Measurements from ENCODE around the gene HYAL1.

The HYAL1 gene

DNA sequence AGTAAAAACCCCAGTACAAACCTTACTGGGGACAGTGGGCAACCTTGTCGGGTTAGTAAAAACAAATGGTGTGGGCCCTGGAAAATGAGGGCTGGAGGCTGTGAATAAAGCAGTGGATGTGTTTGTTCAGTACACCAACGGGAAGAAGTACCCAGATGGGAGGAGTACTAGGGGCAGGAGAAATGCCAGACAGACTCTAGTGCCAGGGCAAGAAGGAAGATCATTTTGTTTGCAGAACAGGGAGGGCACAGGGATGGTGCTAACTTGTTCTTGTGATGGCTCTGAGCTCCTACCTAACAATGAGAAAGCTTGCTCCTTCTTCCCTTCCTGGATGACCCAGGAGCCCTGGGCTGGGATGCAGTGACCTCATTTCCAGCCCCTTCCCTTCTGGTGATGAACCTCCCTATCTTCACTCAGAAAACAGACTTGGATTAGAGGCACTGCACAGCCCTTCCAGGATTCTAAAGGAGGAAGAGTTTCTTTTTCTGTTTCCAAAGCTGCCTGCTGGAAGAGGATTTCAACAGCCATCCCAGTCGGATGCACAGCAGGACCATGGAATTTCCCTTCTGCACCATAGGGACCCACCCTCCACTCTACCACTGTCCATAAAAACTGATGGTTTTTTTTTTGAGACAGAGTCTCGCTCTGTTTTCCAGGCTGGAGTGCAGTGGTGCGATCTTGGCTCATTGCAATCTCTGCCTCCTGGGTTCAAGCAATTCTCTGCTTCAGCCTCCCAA lies 31.1 kb upstream of the HYAL1 start:
- no peak for DNase-seq (ENCODE audit: low read depth in 3 of 3)

DNA sequence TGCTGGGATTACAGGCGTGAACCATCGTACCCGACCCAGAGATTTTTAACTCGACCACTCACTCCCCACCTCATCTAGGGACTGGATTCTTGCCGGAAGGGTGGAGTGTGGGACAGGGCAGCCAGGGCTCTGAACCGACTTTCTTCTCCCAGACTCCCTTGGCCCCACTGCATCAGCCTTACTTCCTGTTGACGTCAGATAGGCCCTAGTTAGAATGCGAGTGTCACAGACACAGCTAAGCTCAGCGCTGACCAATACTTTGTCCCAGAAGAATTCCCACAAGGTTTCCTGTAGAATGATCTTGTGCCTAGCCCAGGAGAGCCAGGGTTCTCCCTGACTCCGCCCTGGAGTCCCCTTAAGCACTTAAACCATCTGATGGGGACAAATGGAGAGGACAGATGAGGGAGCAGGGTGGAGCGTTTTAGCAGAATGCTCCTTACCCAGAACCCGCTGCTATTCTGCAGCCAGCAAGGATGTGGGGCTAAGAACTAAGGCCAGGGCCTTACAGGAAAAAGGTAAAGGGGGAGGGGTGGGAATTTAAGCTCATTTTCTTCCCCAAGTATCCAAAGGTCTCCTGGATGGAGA lies 30.5 kb upstream of the HYAL1 start:
- no peak for DNase-seq (ENCODE audit: low read depth in 3 of 3)

DNA sequence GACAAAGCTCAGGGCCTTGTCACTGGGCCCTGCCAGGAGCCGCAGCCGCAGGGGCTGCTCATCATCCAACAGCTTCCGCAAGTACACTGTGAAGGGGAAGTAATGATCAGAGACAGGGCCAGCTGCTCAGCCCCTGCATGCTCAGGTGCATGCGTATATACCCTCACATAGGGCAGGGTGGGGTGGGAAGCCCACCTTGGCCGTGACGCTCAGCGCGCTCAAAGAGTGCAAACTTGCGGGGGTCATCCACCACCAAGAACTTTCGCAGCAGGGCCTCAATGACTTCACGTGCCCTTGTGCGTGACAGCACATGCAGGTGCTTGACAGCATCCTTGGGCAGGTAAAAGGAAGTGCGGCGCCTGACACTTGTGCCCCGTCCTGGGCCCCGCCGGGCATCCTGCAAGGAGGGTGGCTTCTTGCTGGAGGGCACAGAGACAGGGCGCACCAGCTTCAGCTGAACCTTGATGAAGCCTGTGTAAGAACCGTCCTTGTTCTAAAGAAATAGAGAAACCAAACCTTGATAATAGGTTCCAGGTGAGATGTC lies 28.1 kb upstream of the HYAL1 start:
- no peak for DNase-seq (ENCODE audit: low read depth in 3 of 3)

DNA sequence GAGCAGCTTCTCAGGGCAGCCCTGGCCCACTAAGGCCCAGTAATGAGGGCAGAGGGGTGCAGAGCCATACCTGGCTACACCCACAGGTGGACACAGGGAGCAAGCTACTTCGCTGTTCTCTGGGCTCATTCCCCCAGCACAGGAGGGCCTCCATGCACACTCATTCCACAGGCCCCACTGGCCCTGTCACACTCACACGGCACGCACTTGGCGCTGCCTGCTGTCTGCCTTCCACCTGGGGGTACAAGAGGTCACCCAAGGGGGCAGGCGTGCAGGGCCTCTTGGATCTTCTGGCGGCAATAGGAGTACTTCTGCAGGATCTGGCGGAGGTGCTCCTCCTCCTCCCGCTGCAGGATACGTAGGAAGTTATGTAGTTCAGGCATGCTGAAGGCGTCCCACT lies 27.0 kb upstream of the HYAL1 start:
- DNase-seq (ENCODE audit: low read depth in 3 of 3) = no peak

DNA sequence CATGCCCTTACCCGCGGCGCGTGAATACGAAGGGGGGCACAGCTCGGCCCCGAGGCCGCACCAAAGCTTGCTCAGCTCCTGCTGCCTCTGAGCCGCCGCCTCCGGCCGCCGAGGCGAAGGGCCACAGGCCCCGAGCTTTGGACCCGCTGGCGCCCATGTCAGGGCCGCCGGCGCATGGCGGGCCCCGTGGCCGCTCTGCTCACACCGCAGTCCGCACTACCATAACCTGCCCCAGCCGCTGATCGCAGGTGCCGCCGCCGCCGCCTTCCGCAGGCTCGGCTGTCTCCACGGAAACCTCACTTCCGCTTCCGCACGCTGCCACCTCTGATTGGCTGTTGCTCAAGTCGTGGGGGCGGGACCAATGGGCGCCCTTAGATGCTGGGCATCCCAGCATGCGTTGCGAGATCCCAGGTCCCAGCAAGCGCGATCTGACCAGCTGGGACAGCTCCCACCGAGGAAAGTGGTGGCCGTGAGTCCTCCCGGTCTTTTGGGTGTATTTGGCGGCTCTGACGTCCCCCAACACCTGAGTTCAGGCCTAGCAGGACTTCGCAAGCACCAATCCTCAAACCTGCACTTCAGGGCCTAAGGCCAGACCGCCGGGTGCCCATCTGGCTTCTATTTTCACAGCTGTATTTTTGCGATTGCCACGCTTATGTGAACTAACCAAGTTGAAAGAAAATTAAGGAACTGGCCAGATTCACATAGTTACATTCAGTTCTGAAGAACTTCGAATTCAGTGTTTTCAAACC lies 24.7 kb upstream of the HYAL1 start, which contains the start of gene TUSC2:
Gene TUSC2, minus strand, starts transcription at position 281 of the 749 bp plus-strand sequence. Its CDS starts 124 bp downstream, at position 157.
- DNase-seq (ENCODE audit: low read depth in 3 of 3) = peak; percentile 86 to 93 (median 92)

DNA sequence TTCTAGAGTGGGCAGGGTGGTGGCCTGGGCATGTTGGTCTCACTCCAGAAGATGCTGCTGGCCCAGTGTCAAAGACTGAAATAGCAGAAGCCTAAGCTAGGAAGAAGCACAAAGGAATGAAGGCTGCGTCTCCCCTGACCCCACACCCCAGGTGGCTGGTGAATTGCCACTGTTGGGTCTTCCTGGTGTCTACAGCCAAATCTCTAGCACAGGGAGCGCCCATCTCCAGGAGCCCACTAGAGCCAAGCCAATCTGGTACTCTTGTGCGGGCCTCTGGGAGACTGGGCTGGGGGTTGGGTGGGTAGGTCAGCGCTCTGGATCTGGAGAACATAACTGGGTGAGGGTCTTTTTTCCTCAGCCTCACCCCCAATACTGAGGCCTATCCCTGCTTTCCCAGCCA lies 23.8 kb upstream of the HYAL1 start:
- no peak for DNase-seq (ENCODE audit: low read depth in 3 of 3)

DNA sequence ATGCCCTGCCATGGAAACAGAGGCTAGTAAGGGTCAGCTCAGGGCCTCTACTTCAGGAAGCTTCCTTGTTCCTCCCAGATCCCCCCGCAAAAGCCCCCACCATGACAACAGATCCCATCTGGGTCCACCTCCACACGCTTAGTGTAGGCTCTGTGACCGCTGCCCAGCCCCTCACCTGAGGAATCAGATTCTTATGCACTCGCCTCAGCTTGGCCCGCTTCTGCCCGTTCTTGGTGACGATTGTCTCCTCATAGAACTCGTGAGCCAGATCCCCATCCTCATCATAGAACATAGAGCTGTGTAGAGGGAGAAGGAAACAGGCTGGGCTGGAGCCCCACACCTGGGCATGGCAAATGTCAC lies 22.8 kb upstream of the HYAL1 start:
- DNase-seq (ENCODE audit: low read depth in 3 of 3) = no peak

DNA sequence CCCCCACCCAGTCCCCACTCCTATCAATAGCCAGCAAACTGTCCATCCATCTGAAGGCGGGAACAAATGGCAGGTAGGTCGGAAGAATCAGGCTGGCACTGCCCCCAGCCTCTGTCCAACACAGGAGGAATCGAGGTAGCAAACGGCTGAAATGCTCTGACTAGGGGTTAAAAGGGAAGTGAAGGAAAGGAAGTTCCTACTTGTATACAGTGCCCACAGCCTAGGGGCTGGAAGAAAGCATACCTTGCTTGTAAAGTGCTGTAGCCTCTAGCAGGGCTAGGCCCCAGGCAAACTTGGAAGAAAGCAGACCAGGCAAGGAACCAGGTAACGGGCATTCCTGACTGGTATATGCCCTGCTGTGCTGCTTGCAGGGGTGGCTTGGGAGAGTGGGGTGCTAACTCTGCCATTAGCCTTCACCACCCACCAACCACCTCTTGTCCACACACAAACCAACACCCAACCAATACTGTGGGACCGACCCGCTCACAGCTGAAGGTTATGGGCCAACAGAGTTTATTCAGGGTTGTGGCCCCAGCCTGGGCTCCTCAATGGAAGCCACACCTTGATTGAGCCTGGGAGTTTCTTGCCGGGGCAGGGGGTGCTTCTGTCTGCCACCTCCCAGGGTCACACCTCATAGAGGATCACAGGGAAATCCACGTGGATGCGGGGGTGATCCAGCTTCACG lies 22.3 kb upstream of the HYAL1 start:
- no peak for DNase-seq (ENCODE audit: low read depth in 3 of 3)

DNA sequence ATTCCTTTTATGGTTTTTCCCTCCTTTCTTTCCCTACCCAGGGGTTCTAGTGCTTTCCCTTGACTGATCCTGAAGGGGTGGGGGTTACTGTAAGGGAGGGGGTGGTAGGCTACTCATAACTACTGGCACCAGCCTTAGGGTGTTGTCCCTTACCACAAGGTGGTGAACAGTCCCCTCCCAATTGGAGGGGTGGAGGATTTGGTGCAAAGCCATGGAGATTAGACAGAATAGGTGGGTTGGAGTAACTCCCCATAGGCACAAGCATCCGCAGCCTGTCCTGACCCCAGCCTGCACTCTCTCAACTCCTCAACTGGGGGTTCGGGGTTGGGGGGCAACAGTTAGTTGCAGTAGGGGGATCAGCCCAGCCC lies 21.7 kb upstream of the HYAL1 start:
- no peak for DNase-seq (ENCODE audit: low read depth in 3 of 3)

DNA sequence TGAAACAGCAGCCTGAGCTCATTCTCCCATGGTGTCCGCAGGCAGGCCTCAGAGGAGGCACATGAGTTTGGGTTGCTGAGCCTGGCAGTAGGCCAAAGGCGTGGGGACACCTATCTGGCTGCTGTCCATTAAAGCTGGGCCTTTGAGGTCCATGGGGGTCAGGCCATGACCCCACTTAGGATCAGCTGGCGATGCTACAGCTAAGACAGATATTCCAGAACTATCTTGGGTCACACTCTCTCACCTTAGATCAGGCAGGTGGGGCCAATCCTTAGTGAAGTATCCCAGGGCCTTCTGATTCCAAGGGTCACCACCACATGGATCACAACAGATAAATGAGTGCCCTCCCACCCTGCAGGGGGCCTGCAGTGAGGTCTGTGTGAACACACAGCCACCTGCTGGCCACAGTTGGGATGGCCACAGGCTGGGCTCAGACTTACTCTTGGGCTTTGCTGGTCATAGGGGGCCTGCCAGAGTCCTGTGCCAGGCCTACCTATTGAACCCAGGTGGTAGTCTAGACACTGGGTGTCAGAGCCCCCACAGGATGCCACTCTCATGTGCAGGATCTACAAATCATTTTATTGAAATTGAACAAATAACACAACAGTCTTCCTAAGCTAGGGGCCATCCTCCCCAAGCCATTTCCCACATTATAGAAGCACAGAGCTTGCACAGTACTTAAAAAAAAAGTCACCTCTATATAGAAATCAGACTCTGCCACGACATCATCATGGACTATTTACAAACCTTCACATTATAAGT lies 21.2 kb upstream of the HYAL1 start:
- DNase-seq (ENCODE audit: low read depth in 3 of 3) = peak in 1 of 3 donors; percentile 30

DNA sequence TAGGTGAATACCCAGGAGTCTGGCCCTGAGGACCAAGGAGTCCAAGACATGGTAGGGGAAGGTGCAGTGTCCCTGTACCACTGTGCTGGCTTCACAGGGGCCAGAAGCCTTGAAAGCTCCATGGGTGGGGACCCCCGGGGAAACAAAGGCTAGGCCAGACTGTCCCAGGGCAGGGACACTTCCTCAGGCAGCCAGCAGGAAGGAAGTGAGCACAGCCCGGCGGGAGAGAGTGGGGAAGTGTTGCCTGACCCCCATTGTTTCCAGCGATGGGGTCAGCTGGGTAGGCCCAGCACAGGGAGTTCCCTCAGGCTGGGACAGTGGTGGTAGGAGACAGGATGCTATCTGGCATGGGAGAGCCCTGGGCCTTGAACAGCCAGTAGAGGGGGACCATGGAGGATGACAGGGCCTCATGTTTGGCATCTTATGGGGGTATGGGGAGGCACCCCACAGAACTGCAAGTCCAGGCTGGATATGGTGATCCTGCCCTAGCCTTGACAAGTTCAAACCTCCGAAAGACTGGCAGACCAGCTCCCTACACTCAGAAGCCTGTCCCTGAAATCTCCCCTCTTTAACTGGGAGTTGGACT lies 20.3 kb upstream of the HYAL1 start:
- no peak for DNase-seq (ENCODE audit: low read depth in 3 of 3)

DNA sequence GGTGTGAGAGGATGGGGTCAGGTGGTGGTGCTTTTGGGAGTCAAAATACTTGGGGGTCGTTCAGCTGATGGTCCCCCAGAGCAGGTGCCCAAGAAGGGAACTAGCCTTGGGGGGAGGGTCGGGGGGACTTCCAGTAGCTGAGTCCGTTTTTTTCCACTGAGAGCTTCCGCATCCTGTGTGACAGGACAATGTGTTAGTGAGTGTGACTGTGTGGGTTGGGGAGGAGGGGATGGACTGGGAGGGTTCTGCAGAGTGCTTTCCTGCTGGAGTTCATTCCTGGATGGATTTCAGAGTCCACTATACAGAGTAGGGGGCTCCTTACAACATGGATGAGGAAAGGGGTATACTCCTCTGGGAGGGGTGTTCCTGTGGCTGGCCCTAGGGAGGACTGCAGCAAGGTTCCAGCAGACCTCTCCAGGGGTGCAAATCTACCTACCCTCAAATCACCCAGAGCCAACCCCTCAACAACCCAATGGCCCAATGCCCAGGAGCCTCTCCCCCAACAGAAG lies 19.8 kb upstream of the HYAL1 start:
- no peak for DNase-seq (ENCODE audit: low read depth in 3 of 3)

DNA sequence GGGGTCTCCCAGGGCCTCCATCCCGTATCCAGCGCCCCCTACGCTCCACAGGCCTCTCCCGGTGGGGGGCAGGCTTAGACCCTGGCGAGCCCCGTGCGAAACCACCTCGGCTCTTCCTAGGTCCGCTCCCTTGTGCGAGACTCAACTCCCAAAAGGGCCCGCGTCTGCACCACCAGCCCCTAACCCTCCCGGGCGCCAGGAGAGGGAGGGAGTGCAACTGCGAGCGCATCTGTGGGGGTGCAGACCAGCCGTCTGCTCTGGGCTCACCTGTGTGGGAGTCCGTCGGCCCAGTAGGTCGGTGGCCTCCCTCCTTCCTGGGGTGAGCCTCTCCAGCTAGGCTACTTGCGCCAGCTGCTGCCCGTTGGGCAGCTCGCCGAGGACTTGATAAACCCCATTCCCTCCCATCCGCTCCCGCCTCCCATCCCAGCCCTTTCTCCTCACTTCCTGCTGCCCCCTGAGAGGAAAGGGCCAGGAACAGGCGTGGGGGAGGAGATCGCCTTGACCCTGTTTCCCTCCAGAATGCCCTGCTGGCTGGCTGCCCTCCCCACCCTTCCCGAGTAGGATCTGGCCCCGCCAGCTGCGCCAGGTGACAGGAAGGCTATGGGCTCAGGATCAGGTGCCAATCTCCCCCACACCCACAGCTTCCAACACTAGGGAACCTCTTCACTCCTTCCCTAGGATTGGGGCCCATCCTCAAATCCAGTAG lies 19.2 kb upstream of the HYAL1 start, which contains the start of gene HYAL2:
Gene HYAL2, minus strand, starts transcription at position 360 of the 706 bp plus-strand sequence. CDS start 2,256 bp downstream, outside the sequence.
- DNase-seq (ENCODE audit: low read depth in 3 of 3) = no peak

DNA sequence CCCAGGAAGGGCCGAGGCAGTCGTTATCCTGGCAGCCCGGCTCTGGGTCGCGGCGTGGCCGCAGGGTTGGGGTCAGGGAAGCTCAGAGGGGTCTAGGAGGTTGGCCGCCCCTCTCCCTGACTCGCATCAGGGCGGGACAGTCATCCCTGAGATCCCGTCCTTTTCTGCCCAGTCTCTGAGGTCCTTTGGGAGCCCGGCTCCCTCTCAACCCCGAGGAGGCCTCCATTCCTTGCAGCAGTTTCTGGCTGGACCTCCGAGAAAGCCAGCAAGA lies 18.7 kb upstream of the HYAL1 start:
- no peak for DNase-seq (ENCODE audit: low read depth in 3 of 3)

DNA sequence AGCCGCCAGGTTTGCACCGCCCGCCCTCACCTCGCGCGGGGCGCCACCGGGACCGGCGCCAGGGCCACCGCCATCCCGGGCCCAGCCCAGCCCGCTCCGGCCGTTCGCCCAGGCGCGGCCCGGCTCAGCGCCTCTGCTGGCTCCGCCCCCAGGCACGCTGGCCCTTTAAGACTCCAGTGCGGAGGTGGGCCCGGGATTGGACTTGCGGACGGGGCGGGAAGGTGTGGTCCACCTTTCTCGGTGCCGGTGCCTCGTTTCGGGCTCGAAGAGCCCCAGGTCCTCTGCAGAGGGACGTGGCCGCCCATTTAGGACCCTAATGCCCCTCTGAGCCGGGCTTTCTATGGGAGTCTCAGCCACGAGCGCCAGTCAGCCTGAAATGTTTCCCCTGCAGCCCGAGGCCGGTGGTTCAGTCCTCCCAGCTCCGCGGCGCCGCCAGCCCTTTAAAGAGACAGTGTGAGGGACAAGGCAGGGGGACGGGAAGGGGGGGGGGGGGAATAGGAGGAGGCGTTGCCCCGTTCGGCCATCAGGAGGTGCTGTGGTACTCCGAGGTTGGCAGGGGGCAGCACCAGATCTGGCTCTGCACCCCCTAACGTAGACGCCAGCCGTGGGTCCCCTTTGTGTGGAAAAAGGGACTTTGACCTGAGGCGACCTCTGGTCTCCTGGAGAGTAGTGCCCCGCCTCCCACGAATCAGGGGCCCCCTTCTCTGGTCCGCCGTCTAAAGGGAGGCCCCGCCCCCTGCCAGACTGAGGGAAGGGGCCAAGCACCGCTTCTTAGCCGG lies 18.2 kb upstream of the HYAL1 start:
- DNase-seq (ENCODE audit: low read depth in 3 of 3) = peak; percentile 69 to 80 (median 70)

DNA sequence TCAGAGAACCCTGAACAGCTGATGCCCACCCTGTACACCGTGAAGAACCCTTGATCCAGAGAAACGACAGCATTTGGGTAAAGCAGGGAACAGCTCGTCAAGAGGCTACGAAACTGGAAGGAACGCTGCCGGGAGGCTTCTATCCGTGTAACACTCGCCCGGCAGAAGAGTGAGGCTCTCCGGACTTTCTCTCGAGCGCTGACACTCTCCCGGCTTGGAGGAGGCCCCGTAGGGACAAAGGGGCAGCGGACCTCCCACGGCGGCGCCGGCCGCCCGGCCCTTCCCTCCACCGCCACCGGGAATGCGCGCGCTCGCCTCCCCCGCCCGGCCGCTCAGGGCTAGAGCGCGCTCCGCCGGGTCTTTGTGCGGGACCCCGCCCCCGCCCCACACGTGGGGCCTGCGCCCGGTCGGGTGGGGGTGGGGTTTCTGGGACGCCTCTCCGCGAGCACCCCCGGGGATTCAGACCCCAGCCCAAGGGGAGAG lies 17.5 kb upstream of the HYAL1 start:
- peak in 1 of 3 donors; percentile 28 for DNase-seq (ENCODE audit: low read depth in 3 of 3)

DNA sequence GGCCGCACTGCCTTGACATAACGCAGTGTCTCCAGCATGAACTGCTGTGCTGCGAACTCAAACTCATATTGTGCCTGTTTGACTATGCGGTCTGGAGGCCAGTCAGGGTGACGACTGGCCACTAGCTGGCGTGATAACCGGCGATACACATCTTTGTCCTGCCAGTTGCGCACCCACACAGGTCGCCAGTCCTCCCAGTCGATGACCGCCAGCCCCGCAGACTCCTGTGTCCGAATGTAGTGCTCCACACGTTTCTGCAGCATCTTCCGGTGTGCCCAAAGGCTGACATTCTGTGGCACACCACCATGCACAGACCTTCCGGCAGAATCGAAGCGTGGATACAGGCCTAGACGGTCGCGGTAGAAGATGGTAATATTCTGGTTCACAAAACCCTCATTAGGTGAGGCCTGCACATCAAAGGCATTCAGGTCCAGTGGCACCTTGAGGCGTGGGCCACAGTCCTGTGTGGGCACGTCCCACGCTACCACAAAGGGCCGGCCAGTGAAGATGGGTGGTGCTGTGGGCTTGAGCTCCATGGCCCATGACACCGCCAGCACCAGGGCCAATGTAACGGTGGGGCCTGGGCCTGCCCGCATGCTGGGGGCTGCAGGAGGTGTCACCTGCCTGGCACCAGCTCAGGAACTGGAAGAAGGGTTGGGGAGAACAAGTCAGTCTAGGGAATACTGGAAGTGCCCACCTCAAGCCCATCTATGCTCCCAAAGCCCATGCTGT lies 16.7 kb upstream of the HYAL1 start:
- DNase-seq (ENCODE audit: low read depth in 3 of 3) = no peak

DNA sequence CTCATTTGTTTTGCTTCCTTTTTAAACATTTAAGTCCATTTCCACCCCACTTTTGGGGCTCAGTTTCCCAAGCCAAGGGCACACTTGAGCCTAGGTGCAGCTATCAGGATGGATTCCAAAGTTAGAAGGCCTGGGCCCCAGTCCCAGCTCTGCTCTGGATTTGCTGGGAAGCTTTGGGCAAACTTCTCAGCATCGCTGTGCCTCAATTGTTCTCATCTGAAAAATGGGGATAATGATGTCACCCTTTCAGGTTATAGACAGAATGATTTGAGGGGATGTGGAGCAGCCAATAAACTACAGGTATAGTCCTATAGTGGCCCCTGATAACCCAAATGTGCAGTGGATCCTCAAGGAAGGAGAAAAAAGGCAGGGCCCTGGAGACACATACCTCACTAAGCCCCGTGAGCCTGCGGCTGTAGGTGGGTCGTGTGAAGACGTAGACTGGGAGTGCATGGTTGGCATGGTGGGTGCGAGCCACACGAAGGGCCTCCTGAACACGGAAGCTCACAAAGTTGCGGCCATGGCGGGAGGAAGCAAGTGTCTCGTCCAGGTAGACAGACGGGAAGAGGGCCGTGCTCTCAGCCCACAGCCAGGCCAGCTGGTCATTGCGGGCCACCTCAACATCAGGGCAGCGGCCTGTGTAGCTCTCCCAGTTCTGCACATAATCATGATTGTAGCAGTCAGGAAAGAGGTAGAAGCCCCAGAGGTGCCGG lies 16.0 kb upstream of the HYAL1 start:
- no peak for DNase-seq (ENCODE audit: low read depth in 3 of 3)

Data from stimulated activated CD4-positive, alpha-beta T cell treated with anti-CD3 and anti-CD28 coated beads, TNF-alpha, amount 100 ng/mL, for 48 hours (primary cell).